Suppressor macrophage (primary cell): ENCODE data around the gene ZNF71.

Experiments
- DNase-seq, 4 experiments: peaks; one replicate each; pipeline ENCODE4 v3.0.0-alpha.2; 2020 to 2022
- total RNA-seq, 17 experiments: gene quantifications; one replicate each; lab custom pipeline; 2026; ENCODE audit warnings: mixed read lengths in 6 of 17, inconsistent platforms in 3 of 17; lab: John Stamatoyannopoulos, UW

The ZNF71 gene
- 1.8 to 12.8 (median 7.5) reads per million in 17 experiments for total RNA-seq

DNA sequence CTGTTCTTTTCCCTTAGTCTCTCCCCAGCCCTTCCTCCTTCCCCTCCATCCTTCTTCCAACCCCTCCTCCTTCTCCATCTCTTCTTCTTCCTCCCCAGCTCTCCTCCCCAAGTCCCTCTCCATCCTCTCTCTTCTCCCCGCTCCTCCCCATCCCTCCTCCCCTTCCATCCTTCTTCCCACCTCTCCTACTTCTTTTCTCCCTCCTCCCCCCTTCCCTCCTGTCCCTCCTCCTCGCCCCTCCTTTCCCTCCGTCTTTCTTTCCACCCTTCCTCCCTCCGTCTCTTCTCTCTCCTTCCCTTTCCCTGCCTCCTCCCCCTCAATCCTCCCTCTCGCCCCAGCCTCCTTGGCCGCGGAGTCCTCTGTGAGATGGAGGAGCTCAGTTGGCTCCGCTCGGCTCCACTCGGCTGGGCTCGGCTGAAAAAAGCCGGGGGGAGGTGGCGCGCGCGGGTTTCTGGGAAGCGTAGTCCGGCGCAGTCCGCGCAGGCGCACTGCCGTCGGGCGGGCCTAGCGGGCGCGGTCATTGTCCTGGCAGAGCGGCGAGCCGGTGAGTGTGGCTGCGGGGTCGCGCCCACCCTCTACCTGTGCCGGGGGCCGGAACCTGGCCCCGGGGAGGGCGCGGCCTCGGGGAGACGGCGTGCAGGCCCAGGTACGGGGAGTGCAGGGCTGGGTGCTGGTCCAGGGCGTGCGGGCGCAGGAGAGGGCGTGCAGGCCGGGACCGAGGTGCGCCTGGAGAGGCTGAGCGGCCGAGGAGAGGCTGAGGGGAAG lies at the start of gene ZNF71:
ZNF71 (plus strand) TSS at position 520 of the 765 bp plus-strand sequence. CDS start 6,257 bp downstream, outside the sequence.
- DNase-seq, result peak; percentile 90 to 96 (median 94)

- DNase-seq, result no peak
Measured at GRCh38 chr19:56547535-56547934, 47.6 kb upstream of the ZNF71 start.

GRCh38 chr19:56554272-56554869 lies 40.7 kb upstream of the ZNF71 start:
- no peak for DNase-seq

- DNase-seq, result no peak
Measured at GRCh38 chr19:56562766-56563165, 32.3 kb upstream of the ZNF71 start.

DNA sequence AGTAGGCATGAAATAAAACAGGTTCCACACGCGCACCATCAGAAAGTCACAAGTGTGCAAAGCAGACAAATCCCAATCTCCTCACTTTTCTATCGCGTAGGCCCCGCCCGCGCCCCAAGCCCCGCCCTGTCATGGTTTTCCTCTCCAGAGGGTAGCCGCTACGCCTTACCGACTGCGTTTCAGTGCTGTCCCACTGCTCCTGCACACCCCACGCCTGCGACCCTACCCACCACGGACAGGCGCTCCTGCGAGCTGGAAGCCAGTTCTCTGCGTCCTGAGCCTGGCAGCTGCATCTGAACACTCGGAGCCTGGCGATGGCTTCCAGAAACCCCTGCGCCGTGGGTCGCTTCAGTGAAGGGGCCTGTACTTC lies 28.2 kb upstream of the ZNF71 start:
- DNase-seq, result peak; percentile 38 to 63 (median 52)

- peak; percentile 90 to 98 (median 96) for DNase-seq
Measured at GRCh38 chr19:56567274-56568120, 27.6 kb upstream of the ZNF71 start, which contains the start of gene ZNF470. Gene ZNF470 (plus strand): TSS chr19:56567468. CDS start chr19:56570312, 2,844 bp downstream.

DNA sequence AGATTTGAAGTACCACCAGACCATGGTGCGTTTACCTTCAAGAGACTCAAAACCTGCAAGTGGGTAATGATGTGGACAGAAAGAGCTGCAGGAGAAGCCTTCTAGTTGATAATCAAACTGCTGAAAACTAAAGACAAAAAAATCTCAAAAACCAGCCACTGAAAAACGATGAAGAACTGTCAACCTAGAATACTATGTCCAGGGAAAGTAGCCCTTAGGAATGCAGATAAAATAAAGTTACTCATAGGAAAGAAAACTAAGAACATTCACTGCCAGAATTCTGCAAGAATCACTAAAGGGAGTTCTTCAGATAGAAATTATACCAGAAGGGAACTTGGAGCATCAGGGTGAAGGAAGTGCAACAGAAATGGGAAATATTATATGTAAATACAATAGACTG lies 22.5 kb upstream of the ZNF71 start:
- no peak for DNase-seq

GRCh38 chr19:56573914-56574313 lies 21.2 kb upstream of the ZNF71 start:
- no peak for DNase-seq

DNA sequence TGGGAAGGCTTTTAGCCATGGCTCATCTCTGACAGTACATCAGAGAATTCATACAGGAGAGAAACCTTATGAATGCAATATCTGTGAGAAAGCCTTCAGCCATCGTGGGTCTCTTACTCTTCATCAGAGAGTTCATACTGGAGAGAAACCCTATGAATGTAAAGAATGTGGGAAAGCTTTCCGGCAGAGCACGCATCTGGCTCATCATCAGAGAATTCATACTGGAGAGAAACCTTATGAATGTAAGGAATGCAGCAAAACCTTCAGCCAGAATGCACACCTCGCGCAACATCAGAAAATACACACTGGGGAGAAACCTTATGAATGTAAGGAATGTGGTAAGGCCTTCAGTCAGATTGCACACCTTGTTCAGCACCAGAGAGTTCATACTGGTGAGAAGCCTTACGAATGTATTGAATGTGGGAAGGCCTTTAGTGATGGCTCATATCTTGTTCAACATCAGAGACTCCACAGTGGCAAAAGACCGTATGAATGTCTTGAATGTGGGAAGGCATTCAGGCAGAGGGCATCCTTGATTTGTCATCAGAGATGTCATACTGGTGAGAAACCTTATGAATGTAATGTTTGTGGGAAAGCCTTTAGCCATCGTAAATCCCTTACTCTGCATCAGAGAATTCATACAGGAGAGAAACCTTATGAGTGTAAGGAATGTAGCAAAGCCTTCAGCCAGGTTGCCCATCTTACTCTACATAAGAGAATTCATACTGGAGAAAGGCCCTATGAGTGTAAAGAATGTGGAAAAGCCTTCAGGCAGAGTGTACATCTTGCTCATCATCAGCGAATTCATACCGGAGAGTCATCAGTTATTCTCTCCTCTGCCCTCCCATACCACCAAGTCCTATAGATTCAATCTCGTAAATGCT lies 17.1 kb upstream of the ZNF71 start:
- no peak for DNase-seq

- no peak for DNase-seq
Measured at GRCh38 chr19:56594446-56594782, 688 bp upstream of the ZNF71 start.

- DNase-seq, result no peak
Measured at GRCh38 chr19:56595548-56595899, 422 bp downstream of the ZNF71 start.

DNA sequence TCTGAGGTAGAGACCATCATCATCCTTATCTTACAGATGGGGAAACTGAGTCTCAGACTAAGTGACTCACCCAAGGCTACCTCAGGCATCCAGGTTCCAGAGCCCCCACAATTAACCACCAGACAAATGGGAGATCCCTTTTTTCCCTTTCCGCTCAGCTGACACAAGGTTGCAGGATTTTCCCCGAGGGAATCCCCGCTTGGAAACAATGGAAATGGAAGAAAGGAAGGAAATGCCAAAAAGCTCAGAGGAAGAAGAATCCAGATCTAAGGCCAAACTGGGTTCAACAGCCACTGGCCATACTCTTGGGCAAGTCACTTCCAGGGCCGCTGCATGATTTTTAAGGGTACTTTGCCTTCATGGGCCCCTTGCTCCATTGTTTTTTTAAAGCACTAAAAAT lies 1.6 kb downstream of the ZNF71 start:
- DNase-seq, result no peak

GRCh38 chr19:56597696-56598095 lies 2.6 kb downstream of the ZNF71 start:
- DNase-seq, result no peak

GRCh38 chr19:56601375-56601774 lies 6.3 kb downstream of the ZNF71 start:
- DNase-seq, result no peak

DNA sequence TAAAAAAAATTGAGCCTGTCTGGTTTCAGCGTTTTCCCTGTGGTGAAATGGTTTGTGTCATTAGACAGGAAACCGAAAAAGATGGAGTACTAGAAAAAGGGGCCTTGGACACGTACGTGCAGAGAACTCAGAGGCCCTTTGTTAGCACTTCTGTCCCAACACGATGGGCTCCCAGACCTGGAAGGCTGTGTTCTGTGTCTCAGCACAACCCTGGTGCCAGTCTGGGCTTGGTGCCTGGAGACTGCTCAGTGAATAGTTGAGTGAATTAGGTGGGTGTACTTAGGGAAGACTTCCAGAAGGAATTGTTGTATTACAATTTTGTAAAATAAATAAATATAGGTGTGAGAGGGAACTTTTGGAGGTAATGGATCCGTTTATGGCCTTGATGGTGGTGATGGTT lies 8.7 kb downstream of the ZNF71 start:
- no peak for DNase-seq

- DNase-seq, result no peak
Measured at GRCh38 chr19:56608274-56608964, 13.3 kb downstream of the ZNF71 start.

GRCh38 chr19:56611288-56611687 lies 16.2 kb downstream of the ZNF71 start:
- no peak for DNase-seq

GRCh38 chr19:56612737-56613136 lies 17.6 kb downstream of the ZNF71 start:
- no peak for DNase-seq

DNA sequence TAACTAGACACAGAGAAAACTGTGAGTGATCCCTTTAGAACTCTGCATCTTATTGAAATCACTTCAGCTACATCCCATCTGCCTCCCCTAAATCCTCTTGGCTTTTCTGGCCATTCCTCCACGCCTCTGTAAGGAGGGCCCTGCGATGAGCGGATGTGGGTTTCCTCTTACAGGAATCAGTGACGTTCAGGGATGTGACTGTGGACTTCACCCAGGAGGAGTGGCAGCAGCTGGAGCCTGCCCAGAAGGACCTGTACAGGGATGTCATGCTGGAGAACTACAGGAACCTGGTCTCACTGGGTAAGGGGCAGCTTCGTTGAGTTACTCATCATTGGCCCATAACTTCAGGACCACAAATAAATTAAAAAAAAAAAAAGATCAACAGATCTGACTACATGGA lies 18.5 kb downstream of the ZNF71 start:
- no peak for DNase-seq

DNA sequence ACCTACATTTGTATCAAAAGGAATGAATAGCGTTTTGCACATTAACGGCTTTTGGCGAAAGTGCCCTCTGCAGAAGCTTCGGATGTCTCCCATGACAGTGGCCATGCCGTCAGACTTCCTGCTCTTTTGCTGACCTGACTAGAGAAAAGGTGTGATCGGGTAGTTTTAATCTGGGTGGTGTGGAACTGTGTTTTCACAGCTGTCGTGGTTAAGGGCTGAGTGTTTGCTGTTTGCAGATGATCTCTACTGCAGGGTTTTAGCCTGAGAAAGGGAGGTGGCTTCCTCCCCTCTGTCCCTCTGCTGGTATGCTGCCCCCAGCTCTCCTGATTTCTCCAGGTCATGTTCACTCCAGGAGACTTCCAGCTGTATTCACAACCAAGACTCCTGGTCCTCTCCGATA lies 22.4 kb downstream of the ZNF71 start:
- no peak for DNase-seq

- no peak for DNase-seq
Measured at GRCh38 chr19:56619121-56619520, 24.0 kb downstream of the ZNF71 start.

GRCh38 chr19:56622374-56622773 lies 27.3 kb downstream of the ZNF71 start:
- no peak for DNase-seq
